ENCODE data around the gene UACA.

Gene UACA

GRCh38 chr15:70702584-70702983, 60.8 kb downstream of the UACA start:
- Histone ChIP-seq H3K9me3 (replicated peaks in 1 of 2; ENCODE audit: control insufficient read depth in 2 of 2, insufficient read depth in 1 of 2, low read depth in 1 of 2, low read length in 2 of 2) (no peaks in the 10 kb centered on the region), H4K8ac (ENCODE audit: low read depth, low read length) (no peak overlapping the region), H3K4me3 (ENCODE audit: low read length in 2 of 2) (no peak overlapping the region), H3K23ac (ENCODE audit: low read depth, low read length, poor library complexity) (no peak overlapping the region), H2AK5ac (ENCODE audit: low read depth, low read length) (no peak overlapping the region), H3K4me2 (ENCODE audit: insufficient read depth, low read length, poor library complexity, severe bottlenecking) (no peak overlapping the region), H3K36me3 (replicated peaks in 1 of 2; ENCODE audit: control insufficient read depth in 2 of 2, insufficient read depth in 2 of 2, low read length in 2 of 2) (no peaks in the 10 kb centered on the region), H3K79me1 (ENCODE audit: low read depth, low read length) (no peaks in the 10 kb centered on the region), H3K9ac (ENCODE audit: low read depth, low read length, poor library complexity) (no peak overlapping the region), H3K4ac (ENCODE audit: low read length) (no peak overlapping the region), H4K91ac (ENCODE audit: low read depth, low read length, poor library complexity) (no peak overlapping the region), H3K27me3 (ENCODE audit: control insufficient read depth in 3 of 3, insufficient read depth in 3 of 3, low read depth in 1 of 3, low read length in 3 of 3) (no peaks in the 10 kb centered on the region), H2BK120ac (ENCODE audit: low read depth, low read length) (no peak overlapping the region), H3K14ac (ENCODE audit: low read length) (no peak overlapping the region), H2BK12ac (ENCODE audit: low read length) (no peak overlapping the region), H2AFZ (ENCODE audit: low read length) (no peak overlapping the region), H2BK15ac (ENCODE audit: low read length) (no peak overlapping the region), H2BK5ac (ENCODE audit: low read length) (no peak overlapping the region), H3K4me1 (ENCODE audit: control insufficient read depth in 2 of 2, insufficient read depth in 1 of 2, low read depth in 1 of 2, low read length in 2 of 2) (peaks cover 10 to 19% of the 10 kb centered on the region in 2 donors), H3K27ac (replicated peaks; ENCODE audit: low read length) (no peak overlapping the region), H3K18ac (ENCODE audit: low read length) (no peak overlapping the region)
- no CpG with 5 or more reads among the region's 2 CpGs for WGBS, 2 donors (ENCODE audit: extremely low coverage in 2 of 2, insufficient read length in 2 of 2, insufficient replicate concordance in 1 of 2)
- DNase-seq (ENCODE audit: low spot score) = no peak

DNA sequence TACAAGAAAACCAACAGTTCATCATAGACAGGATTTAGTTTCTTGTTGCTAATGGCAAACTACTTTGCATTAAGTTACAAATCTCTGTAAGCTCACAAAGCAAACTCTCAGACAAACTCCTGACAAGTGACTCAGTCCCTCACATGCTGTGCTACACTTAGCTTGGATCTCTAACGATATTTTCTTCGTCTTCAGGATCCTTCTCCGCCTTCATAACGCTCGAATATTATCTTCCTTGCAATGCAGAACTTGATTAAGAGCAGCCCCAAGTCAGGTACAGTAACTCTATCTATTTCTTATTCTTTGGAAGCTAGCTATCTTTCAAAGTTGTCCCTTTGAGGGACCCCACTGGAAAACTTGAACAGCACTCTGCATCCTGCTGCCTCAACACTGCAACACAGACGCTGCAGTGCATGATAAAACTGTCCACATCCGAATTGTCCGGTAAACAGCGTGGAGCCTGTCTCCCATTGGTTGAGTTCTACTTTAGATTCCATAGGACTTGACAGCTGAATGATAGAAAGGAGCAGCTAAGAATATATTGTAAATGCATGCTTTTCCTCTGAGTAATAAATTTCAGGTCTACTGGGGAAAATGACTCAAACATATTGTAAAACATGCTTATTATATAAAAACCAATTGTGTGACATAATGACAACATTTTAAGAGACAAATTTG, 61.3 kb downstream of the UACA start:
- no peak overlapping the region for H2BK5ac ChIP-seq (ENCODE audit: low read length)
- H3K79me1 ChIP-seq (ENCODE audit: low read depth, low read length) = no peaks in the 10 kb centered on the region
- H3K4me2 ChIP-seq (ENCODE audit: insufficient read depth, low read length, poor library complexity, severe bottlenecking) = no peak overlapping the region
- H3K4me1 ChIP-seq (ENCODE audit: control insufficient read depth in 2 of 2, insufficient read depth in 1 of 2, low read depth in 1 of 2, low read length in 2 of 2) = peaks cover 10 to 19% of the 10 kb centered on the region in 2 donors
- H4K8ac ChIP-seq (ENCODE audit: low read depth, low read length) = no peak overlapping the region
- H3K4ac ChIP-seq (ENCODE audit: low read length) = no peak overlapping the region
- H4K91ac ChIP-seq (ENCODE audit: low read depth, low read length, poor library complexity) = no peak overlapping the region
- H3K9ac ChIP-seq (ENCODE audit: low read depth, low read length, poor library complexity) = no peak overlapping the region
- DNase-seq (ENCODE audit: low spot score) = no peak
- H3K9me3 ChIP-seq (replicated peaks in 1 of 2; ENCODE audit: control insufficient read depth in 2 of 2, insufficient read depth in 1 of 2, low read depth in 1 of 2, low read length in 2 of 2) = no peaks in the 10 kb centered on the region
- H3K4me3 ChIP-seq (ENCODE audit: low read length in 2 of 2) = peak overlapping the region in 1 of 2 donors; percentile 46
- H3K36me3 ChIP-seq (replicated peaks in 1 of 2; ENCODE audit: control insufficient read depth in 2 of 2, insufficient read depth in 2 of 2, low read length in 2 of 2) = no peaks in the 10 kb centered on the region
- H3K27me3 ChIP-seq (ENCODE audit: control insufficient read depth in 3 of 3, insufficient read depth in 3 of 3, low read depth in 1 of 3, low read length in 3 of 3) = no peaks in the 10 kb centered on the region
- H2AK5ac ChIP-seq (ENCODE audit: low read depth, low read length) = no peak overlapping the region
- H2BK12ac ChIP-seq (ENCODE audit: low read length) = no peak overlapping the region
- no peak overlapping the region for H3K27ac ChIP-seq (replicated peaks; ENCODE audit: low read length)
- no peak overlapping the region for H3K23ac ChIP-seq (ENCODE audit: low read depth, low read length, poor library complexity)
- H2AFZ ChIP-seq (ENCODE audit: low read length) = peak overlapping the region; percentile 80
- no peak overlapping the region for H3K14ac ChIP-seq (ENCODE audit: low read length)
- no CpG with 5 or more reads among the region's 9 CpGs for WGBS, 2 donors (ENCODE audit: extremely low coverage in 2 of 2, insufficient read length in 2 of 2, insufficient replicate concordance in 1 of 2)
- no peak overlapping the region for H2BK15ac ChIP-seq (ENCODE audit: low read length)
- no peak overlapping the region for H3K18ac ChIP-seq (ENCODE audit: low read length)
- H2BK120ac ChIP-seq (ENCODE audit: low read depth, low read length) = no peak overlapping the region

GRCh38 chr15:70701171-70701570, 62.2 kb downstream of the UACA start:
- Histone ChIP-seq H3K18ac (ENCODE audit: low read length) (no peak overlapping the region), H3K9me3 (replicated peaks in 1 of 2; ENCODE audit: control insufficient read depth in 2 of 2, insufficient read depth in 1 of 2, low read depth in 1 of 2, low read length in 2 of 2) (no peaks in the 10 kb centered on the region), H3K23ac (ENCODE audit: low read depth, low read length, poor library complexity) (no peak overlapping the region), H3K79me1 (ENCODE audit: low read depth, low read length) (no peaks in the 10 kb centered on the region), H4K91ac (ENCODE audit: low read depth, low read length, poor library complexity) (no peak overlapping the region), H3K27ac (replicated peaks; ENCODE audit: low read length) (no peak overlapping the region), H2BK15ac (ENCODE audit: low read length) (no peak overlapping the region), H3K4ac (ENCODE audit: low read length) (no peak overlapping the region), H3K4me2 (ENCODE audit: insufficient read depth, low read length, poor library complexity, severe bottlenecking) (no peak overlapping the region), H3K27me3 (ENCODE audit: control insufficient read depth in 3 of 3, insufficient read depth in 3 of 3, low read depth in 1 of 3, low read length in 3 of 3) (no peaks in the 10 kb centered on the region), H2BK5ac (ENCODE audit: low read length) (no peak overlapping the region), H2BK120ac (ENCODE audit: low read depth, low read length) (no peak overlapping the region), H4K8ac (ENCODE audit: low read depth, low read length) (no peak overlapping the region), H2AFZ (ENCODE audit: low read length) (peak overlapping the region; percentile 80), H3K9ac (ENCODE audit: low read depth, low read length, poor library complexity) (no peak overlapping the region), H2BK12ac (ENCODE audit: low read length) (no peak overlapping the region), H3K36me3 (replicated peaks in 1 of 2; ENCODE audit: control insufficient read depth in 2 of 2, insufficient read depth in 2 of 2, low read length in 2 of 2) (no peaks in the 10 kb centered on the region), H2AK5ac (ENCODE audit: low read depth, low read length) (no peak overlapping the region), H3K4me1 (ENCODE audit: control insufficient read depth in 2 of 2, insufficient read depth in 1 of 2, low read depth in 1 of 2, low read length in 2 of 2) (peaks cover 10 to 19% of the 10 kb centered on the region in 2 donors), H3K4me3 (ENCODE audit: low read length in 2 of 2) (no peak overlapping the region), H3K14ac (ENCODE audit: low read length) (no peak overlapping the region)
- no peak for DNase-seq (ENCODE audit: low spot score)
- WGBS, 2 donors (ENCODE audit: extremely low coverage in 2 of 2, insufficient read length in 2 of 2, insufficient replicate concordance in 1 of 2) = no CpG with 5 or more reads among the region's 2 CpGs

DNA sequence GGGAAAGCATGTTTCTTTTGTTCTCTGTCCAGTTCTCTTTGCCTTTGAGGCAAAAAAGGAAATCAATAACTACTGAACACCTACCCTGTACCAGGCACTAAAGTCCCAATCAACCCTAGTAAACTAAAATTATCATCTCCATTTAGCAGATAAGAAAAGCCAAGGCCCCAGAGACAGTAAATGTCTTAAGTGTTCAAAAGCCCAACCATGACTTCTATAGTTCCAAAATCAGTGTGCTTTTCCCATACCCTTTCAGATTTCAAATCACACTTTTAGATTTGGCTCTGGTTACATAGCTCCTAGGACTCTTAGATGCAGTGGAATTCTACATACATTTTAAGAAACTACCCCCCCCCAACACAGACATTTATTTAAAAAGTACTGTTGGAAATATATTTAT, 63.5 kb downstream of the UACA start:
- Histone ChIP-seq H3K27me3 (ENCODE audit: control insufficient read depth in 3 of 3, insufficient read depth in 3 of 3, low read depth in 1 of 3, low read length in 3 of 3) (no peaks in the 10 kb centered on the region), H3K36me3 (replicated peaks in 1 of 2; ENCODE audit: control insufficient read depth in 2 of 2, insufficient read depth in 2 of 2, low read length in 2 of 2) (no peaks in the 10 kb centered on the region), H3K14ac (ENCODE audit: low read length) (no peak overlapping the region), H3K27ac (replicated peaks; ENCODE audit: low read length) (no peak overlapping the region), H2BK5ac (ENCODE audit: low read length) (no peak overlapping the region), H3K4me3 (ENCODE audit: low read length in 2 of 2) (no peak overlapping the region), H4K91ac (ENCODE audit: low read depth, low read length, poor library complexity) (no peak overlapping the region), H2BK15ac (ENCODE audit: low read length) (no peak overlapping the region), H3K4ac (ENCODE audit: low read length) (no peak overlapping the region), H3K9ac (ENCODE audit: low read depth, low read length, poor library complexity) (no peak overlapping the region), H3K23ac (ENCODE audit: low read depth, low read length, poor library complexity) (no peak overlapping the region), H2BK120ac (ENCODE audit: low read depth, low read length) (no peak overlapping the region), H2BK12ac (ENCODE audit: low read length) (no peak overlapping the region), H3K4me2 (ENCODE audit: insufficient read depth, low read length, poor library complexity, severe bottlenecking) (no peak overlapping the region), H2AFZ (ENCODE audit: low read length) (no peak overlapping the region), H3K18ac (ENCODE audit: low read length) (no peak overlapping the region), H3K4me1 (ENCODE audit: control insufficient read depth in 2 of 2, insufficient read depth in 1 of 2, low read depth in 1 of 2, low read length in 2 of 2) (peaks cover 11 to 19% of the 10 kb centered on the region in 2 donors), H3K79me1 (ENCODE audit: low read depth, low read length) (no peaks in the 10 kb centered on the region), H2AK5ac (ENCODE audit: low read depth, low read length) (no peak overlapping the region), H3K9me3 (replicated peaks in 1 of 2; ENCODE audit: control insufficient read depth in 2 of 2, insufficient read depth in 1 of 2, low read depth in 1 of 2, low read length in 2 of 2) (no peaks in the 10 kb centered on the region), H4K8ac (ENCODE audit: low read depth, low read length) (no peak overlapping the region)
- no peak for DNase-seq (ENCODE audit: low spot score)

Data from neuronal stem cell (in vitro differentiated cells).